SU-DHL-6 (cell line): ENCODE measurements around the gene CHAT.

Source experiments
- EZH2phosphoT487 ChIP-seq: fragments of 200-600 bp; sonication (generic), shearing (Covaris generic); conservative IDR thresholded peaks from 2 replicates; pipeline ENCODE4 v1.6.1; 2018; ENCODE audit warnings: mild to moderate bottlenecking, antibody characterized with exemption, low read length, moderate library complexity, mixed read lengths
- TF ChIP-seq, protein P1 (sequence below): fragments of 200-600 bp; sonication (generic); IDR thresholded peaks from one replicate; pipeline ENCODE4 v1.5.1; 2017; ENCODE audit warnings: antibody characterized with exemption, mild to moderate bottlenecking, low read length, moderate library complexity; ENCODE audit not compliant: insufficient read depth, poor library complexity, severe bottlenecking

DNA sequence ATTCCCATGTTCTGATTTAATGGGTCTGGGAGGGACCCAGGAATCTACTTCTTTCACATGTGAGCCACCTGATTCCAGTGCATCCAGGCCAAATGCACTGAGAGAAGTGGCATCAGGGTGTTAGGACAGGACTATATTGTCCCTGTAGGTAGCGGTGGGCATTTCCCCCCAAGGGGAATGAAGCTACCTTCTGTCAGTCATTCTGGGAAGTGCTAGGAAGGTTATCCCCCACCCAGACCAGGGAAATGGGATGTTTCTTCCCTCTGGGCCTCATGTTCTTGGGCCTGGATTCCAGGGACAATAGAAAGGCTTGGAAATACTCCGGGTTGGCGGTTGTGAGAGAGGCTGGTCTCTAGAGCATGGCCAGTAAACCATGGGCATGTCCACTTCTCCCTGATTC, 86.4 kb downstream of the CHAT start:
- TF ChIP-seq, protein P1, sequence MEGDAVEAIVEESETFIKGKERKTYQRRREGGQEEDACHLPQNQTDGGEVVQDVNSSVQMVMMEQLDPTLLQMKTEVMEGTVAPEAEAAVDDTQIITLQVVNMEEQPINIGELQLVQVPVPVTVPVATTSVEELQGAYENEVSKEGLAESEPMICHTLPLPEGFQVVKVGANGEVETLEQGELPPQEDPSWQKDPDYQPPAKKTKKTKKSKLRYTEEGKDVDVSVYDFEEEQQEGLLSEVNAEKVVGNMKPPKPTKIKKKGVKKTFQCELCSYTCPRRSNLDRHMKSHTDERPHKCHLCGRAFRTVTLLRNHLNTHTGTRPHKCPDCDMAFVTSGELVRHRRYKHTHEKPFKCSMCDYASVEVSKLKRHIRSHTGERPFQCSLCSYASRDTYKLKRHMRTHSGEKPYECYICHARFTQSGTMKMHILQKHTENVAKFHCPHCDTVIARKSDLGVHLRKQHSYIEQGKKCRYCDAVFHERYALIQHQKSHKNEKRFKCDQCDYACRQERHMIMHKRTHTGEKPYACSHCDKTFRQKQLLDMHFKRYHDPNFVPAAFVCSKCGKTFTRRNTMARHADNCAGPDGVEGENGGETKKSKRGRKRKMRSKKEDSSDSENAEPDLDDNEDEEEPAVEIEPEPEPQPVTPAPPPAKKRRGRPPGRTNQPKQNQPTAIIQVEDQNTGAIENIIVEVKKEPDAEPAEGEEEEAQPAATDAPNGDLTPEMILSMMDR = no peak
- TF ChIP-seq EZH2phosphoT487 = no peak
